ENCODE measurements around the gene CYP1A1.

Gene CYP1A1

DNA sequence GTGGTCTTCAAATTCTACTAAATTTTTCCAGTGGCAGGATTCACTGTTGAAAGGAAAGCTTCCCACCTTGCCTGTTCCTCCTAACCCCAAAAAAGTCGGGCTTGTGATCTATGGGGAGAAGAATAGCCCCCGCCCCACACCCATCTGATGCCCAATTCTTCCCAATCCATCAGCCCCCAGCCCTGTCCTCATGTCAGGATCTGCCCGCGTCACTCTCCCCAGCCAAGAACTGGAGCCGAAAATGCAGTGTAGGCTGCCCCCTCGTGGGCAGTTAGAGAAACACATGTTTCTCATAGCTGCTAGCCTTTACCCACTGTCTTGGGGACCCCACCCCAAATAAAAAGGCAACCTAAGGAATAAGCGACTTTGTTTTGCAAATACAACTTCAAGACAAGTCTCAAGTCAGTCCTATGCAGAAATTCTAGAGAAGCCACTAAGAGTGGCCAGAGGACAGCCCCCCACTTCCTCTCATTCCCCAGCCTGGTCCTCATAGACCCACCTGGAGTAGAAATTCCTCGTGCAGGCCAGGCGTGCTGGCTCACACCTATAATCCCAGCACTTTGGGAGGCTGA lies 43.5 kb upstream of the CYP1A1 start:
- TF ChIP-seq CTCF (IDR thresholded peaks at IDR 0.05): peak; percentile 88
- Histone ChIP-seq H3K27ac (no peak overlapping the region), H3K4me1 (ENCODE audit: control insufficient read depth in 1 of 2, insufficient read depth in 1 of 2, low read depth in 1 of 2, low read length in 1 of 2) (peaks cover 23 to 24% of the 10 kb centered on the region in 2 experiments), H3K4me3 (ENCODE audit: low read depth in 1 of 2, low read length in 1 of 2) (no peak overlapping the region), H3K36me3 (no peaks in the 10 kb centered on the region), H3K9me3 (no peaks in the 10 kb centered on the region), H3K27me3 (peaks cover 19% of the 10 kb centered on the region)

DNA sequence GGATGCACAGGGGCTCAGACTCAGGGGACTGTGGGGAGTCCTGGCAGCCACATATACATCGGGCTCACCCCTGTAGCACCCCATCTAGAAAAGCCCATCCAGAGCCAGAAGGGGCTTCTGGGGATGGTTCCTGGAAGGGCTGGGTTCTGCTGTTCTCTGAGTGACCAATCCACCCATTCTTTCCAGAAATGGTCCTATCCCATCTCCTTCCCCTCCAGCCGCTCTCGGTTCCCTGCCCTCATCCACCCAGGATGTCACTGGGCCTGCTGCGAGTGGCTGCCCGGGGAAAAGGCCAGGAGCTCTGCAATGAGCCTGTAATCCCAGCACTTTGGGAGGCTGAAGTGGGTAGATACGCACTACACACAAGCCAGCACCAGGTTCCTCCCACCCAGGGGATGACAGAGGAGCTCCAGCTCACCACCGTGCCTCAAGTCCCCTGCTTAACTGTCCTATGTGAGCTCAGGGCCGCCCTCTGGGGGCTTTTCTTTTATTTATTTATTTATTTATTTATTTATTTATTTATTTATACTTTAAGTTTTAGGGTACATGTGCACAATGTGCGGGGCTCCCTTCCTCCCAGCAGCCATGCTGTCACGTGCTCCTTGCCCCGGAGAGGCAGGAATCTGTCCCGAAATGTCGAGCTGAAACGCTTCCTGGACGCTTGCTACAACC lies 42.9 kb upstream of the CYP1A1 start:
- no peaks in the 10 kb centered on the region for H3K36me3 ChIP-seq
- H3K27me3 ChIP-seq: peaks cover 25% of the 10 kb centered on the region
- H3K4me1 ChIP-seq (ENCODE audit: control insufficient read depth in 1 of 2, insufficient read depth in 1 of 2, low read depth in 1 of 2, low read length in 1 of 2): peaks cover 18% of the 10 kb centered on the region in 2 experiments
- H3K27ac ChIP-seq: no peak overlapping the region
- TF ChIP-seq CTCF (IDR thresholded peaks at IDR 0.05): no peak
- no peak overlapping the region for H3K4me3 ChIP-seq (ENCODE audit: low read depth in 1 of 2, low read length in 1 of 2)
- no peaks in the 10 kb centered on the region for H3K9me3 ChIP-seq

DNA sequence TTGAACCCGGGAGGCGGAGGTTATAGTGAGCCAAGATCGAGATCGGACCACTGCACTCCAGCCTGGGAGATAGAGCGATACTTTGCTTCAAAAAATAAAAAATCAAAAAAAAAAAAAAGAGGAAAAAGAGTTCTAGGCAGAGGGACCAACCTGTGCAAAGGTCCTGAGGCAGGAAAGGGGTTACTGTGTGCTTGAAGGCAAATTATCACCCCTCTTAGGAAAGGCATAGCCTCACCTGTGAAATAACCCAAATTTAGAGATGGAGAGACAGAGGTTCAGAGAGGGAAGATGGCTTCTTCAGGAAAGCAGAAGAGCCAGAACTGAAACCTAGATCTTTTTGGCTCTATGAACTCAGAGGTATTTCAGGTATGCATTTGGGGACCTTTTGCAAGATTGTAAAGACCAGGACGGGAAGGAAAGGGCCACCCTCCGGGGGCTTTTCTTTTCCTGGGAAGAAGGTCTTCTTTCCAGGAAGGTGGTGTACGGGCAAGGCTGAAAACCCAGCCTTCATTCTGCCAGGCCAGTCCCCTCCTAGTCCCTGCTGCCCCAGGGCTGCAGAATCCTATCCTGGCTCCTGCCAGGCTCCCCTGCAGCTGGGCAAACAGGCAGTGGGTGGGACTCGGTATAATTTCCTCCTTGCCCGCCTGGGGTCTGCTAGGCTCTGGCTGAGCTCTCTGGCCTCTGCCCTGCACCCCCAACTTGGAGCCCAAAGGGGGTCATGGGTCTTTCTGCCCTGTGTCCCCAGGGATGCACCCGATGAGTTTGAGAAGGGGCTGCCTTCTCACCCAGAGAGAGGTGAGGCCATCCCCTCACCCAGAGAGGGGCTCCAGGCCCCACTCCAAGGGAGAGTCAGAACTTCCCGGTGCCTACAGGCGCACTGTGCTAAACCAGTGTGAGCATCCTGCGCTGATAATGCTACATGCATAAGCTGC lies 42.1 kb upstream of the CYP1A1 start:
- H3K27me3 ChIP-seq: peaks cover 33% of the 10 kb centered on the region
- no peaks in the 10 kb centered on the region for H3K9me3 ChIP-seq
- TF ChIP-seq CTCF (IDR thresholded peaks at IDR 0.05): no peak
- H3K4me1 ChIP-seq (ENCODE audit: control insufficient read depth in 1 of 2, insufficient read depth in 1 of 2, low read depth in 1 of 2, low read length in 1 of 2): peaks cover 10 to 13% of the 10 kb centered on the region in 2 experiments
- no peaks in the 10 kb centered on the region for H3K36me3 ChIP-seq
- no peak overlapping the region for H3K27ac ChIP-seq
- H3K4me3 ChIP-seq (ENCODE audit: low read depth in 1 of 2, low read length in 1 of 2): no peak overlapping the region

GRCh38 chr15:74763416-74763815 lies 38.1 kb upstream of the CYP1A1 start:
- no peak overlapping the region for H3K4me3 ChIP-seq (ENCODE audit: low read depth in 1 of 2, low read length in 1 of 2)
- H3K4me1 ChIP-seq (ENCODE audit: control insufficient read depth in 1 of 2, insufficient read depth in 1 of 2, low read depth in 1 of 2, low read length in 1 of 2): no peaks in the 10 kb centered on the region
- H3K27me3 ChIP-seq: peaks cover 29% of the 10 kb centered on the region
- H3K9me3 ChIP-seq: no peaks in the 10 kb centered on the region
- TF ChIP-seq CTCF (IDR thresholded peaks at IDR 0.05): no peak
- H3K36me3 ChIP-seq: no peaks in the 10 kb centered on the region
- no peak overlapping the region for H3K27ac ChIP-seq

GRCh38 chr15:74762791-74763150 lies 37.4 kb upstream of the CYP1A1 start:
- TF ChIP-seq CTCF (IDR thresholded peaks at IDR 0.05): no peak
- Histone ChIP-seq H3K36me3 (no peaks in the 10 kb centered on the region), H3K4me1 (ENCODE audit: control insufficient read depth in 1 of 2, insufficient read depth in 1 of 2, low read depth in 1 of 2, low read length in 1 of 2) (no peaks in the 10 kb centered on the region), H3K27me3 (peaks cover 26% of the 10 kb centered on the region), H3K9me3 (no peaks in the 10 kb centered on the region), H3K4me3 (ENCODE audit: low read depth in 1 of 2, low read length in 1 of 2) (no peak overlapping the region), H3K27ac (no peak overlapping the region)
